ENCODE measurements around the gene FUOM.

DNA sequence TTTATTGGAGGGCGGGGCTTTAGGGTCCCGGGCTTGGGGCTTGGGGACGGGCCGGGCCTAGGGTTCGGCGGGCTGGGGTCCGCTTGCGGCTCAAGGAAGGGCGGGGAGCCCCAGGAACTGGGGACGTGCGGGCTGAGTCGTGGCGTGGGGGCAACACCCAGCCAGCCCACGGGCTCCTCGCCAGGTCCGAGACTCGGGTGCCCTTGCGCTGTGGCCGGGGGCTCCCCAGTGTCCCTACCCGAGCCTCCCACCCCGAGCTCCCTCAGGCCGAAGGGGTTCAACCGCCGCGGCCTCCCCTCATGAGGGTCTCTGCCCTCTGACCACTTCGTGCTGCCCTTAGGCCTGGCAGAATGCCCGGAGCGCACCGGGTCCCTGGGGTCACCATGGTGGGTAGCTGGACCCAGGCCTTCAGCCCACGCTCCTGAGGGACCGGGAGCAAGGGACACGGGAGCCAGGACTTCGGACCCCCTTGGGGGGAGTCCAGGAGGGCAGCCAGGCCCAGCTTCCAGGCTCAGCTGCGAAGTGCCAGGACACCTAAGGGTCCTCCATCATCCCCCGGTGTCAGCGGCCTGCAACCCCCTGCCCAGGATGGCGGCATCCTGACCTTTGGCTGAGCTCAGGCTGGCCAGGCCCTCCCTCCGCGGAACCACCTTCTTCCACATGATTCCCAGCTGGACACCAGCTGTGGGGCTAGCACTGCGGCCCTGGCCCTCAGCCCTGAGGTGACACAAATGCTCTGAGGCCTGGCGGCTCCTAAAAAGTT, 524 bp upstream of the FUOM start:
- no peak for TF ChIP-seq CEBPB (IDR thresholded peaks at IDR 0.05)
- TF ChIP-seq, protein P1, sequence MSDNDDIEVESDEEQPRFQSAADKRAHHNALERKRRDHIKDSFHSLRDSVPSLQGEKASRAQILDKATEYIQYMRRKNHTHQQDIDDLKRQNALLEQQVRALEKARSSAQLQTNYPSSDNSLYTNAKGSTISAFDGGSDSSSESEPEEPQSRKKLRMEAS (IDR thresholded peaks at IDR 0.05), result no peak
- TF ChIP-seq, protein P2, sequence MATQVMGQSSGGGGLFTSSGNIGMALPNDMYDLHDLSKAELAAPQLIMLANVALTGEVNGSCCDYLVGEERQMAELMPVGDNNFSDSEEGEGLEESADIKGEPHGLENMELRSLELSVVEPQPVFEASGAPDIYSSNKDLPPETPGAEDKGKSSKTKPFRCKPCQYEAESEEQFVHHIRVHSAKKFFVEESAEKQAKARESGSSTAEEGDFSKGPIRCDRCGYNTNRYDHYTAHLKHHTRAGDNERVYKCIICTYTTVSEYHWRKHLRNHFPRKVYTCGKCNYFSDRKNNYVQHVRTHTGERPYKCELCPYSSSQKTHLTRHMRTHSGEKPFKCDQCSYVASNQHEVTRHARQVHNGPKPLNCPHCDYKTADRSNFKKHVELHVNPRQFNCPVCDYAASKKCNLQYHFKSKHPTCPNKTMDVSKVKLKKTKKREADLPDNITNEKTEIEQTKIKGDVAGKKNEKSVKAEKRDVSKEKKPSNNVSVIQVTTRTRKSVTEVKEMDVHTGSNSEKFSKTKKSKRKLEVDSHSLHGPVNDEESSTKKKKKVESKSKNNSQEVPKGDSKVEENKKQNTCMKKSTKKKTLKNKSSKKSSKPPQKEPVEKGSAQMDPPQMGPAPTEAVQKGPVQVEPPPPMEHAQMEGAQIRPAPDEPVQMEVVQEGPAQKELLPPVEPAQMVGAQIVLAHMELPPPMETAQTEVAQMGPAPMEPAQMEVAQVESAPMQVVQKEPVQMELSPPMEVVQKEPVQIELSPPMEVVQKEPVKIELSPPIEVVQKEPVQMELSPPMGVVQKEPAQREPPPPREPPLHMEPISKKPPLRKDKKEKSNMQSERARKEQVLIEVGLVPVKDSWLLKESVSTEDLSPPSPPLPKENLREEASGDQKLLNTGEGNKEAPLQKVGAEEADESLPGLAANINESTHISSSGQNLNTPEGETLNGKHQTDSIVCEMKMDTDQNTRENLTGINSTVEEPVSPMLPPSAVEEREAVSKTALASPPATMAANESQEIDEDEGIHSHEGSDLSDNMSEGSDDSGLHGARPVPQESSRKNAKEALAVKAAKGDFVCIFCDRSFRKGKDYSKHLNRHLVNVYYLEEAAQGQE (IDR thresholded peaks at IDR 0.05; ENCODE audit: low read depth), result no peak
- no peak for TF ChIP-seq CREB1 (IDR thresholded peaks at IDR 0.05; ENCODE audit: low read depth)
- TF ChIP-seq EP300 (IDR thresholded peaks at IDR 0.05; ENCODE audit: borderline replicate concordance), result no peak
- no peak for TF ChIP-seq YY1 (IDR thresholded peaks at IDR 0.05; ENCODE audit: low read depth)
- no peak for TF ChIP-seq TEAD4 (IDR thresholded peaks at IDR 0.05)

Data from Ishikawa (cell line).